ENCODE measurements around the gene CST7. TPM values are rescaled to one million over a fixed set of nuclear protein-coding genes. Genes with fewer than 3 reads are reported as not detected.

CST7 gene
- total RNA-seq, 2 donors from 2014 or later, result 1.7 to 2.7 TPM

GRCh38 chr20:24978513-24978912, 29.4 kb downstream of the CST7 start:
- intact Hi-C loops (cut with DNase I), result no loop called here
- DNase-seq (no peak), ATAC-seq (peak in 1 of 2 donors; percentile 32)

- DNase-seq (no peak), ATAC-seq (no peak)
- intact Hi-C loops (cut with DNase I), result no loop called here
Observed at GRCh38 chr20:24979036-24979960, 30.2 kb downstream of the CST7 start.

- intact Hi-C loops (cut with DNase I), result no loop called here
- DNase-seq (no peak), ATAC-seq (no peak)
Observed at GRCh38 chr20:24980291-24981053, 31.4 kb downstream of the CST7 start.

GRCh38 chr20:24981282-24981681, 32.2 kb downstream of the CST7 start:
- ATAC-seq (no peak), DNase-seq (no peak)
- intact Hi-C loops (cut with DNase I), result no loop called here

GRCh38 chr20:24981790-24982189, 32.7 kb downstream of the CST7 start:
- ATAC-seq (peak; percentile 66 to 68), DNase-seq (no peak)

GRCh38 chr20:24983896-24984295, 34.8 kb downstream of the CST7 start:
- DNase-seq (no peak), ATAC-seq (peak in 1 of 2 donors; percentile 31)
- intact Hi-C loops (cut with DNase I), result no loop called here

More at GRCh38 chr20:24981790-24982189, 32.7 kb downstream of the CST7 start:
- intact Hi-C loops (cut with DNase I), result no loop called here

GRCh38 chr20:24984961-24985640, 36.0 kb downstream of the CST7 start:
- no peak for DNase-seq
- intact Hi-C loops (cut with DNase I), result no loop called here
- ATAC-seq, result peak in 1 of 2 donors; percentile 28

GRCh38 chr20:24985802-24986201, 36.7 kb downstream of the CST7 start:
- DNase-seq (no peak), ATAC-seq (peak in 1 of 2 donors; percentile 18)
- intact Hi-C loops (cut with DNase I), result no loop called here

- peak; percentile 2 for DNase-seq
- intact Hi-C loops (cut with DNase I), result no loop called here
- ATAC-seq, result no peak
Observed at GRCh38 chr20:24986436-24987015, 37.5 kb downstream of the CST7 start.

- DNase-seq (no peak), ATAC-seq (no peak)
- intact Hi-C loops (cut with DNase I), result no loop called here
Observed at GRCh38 chr20:24987244-24987643, 38.2 kb downstream of the CST7 start.

GRCh38 chr20:24987873-24988835, 39.1 kb downstream of the CST7 start:
- DNase-seq (peak; percentile 7), ATAC-seq (no peak)
- intact Hi-C loops (cut with DNase I), result no loop called here

GRCh38 chr20:24989162-24989561, 40.1 kb downstream of the CST7 start:
- DNase-seq, result peak; percentile 6
- no peak for ATAC-seq

GRCh38 chr20:24990810-24991252, 41.8 kb downstream of the CST7 start:
- peak; percentile 6 for DNase-seq
- intact Hi-C loops (cut with DNase I), result loop anchor here (5.0 to 10.0 kb wide), 4 partner anchors 186 to 264 kb away; partner anchors contain the start of gene ENTPD6 (in 1 of the 2)

More at GRCh38 chr20:24989162-24989561, 40.1 kb downstream of the CST7 start:
- intact Hi-C loops (cut with DNase I), result no loop called here

GRCh38 chr20:24991897-24992486, 42.9 kb downstream of the CST7 start:
- intact Hi-C loops (cut with DNase I), result loop anchor here (2.0 to 10.0 kb wide), 5 partner anchors 185 to 407 kb away; partner anchors contain the start of gene ENTPD6 (in 1 of the 2)
- ATAC-seq (peak; percentile 3 to 48), DNase-seq (no peak)

More at GRCh38 chr20:24990810-24991252, 41.8 kb downstream of the CST7 start:
- no peak for ATAC-seq

GRCh38 chr20:24992487-24993205, 43.6 kb downstream of the CST7 start, which contains the start of gene APMAP:
Gene APMAP, minus strand, starts transcription at chr20:24992751. Its CDS starts 63 bp downstream, at chr20:24992688.
- ATAC-seq, result peak; percentile 94 to 97
- intact Hi-C loops (cut with DNase I), result loop anchor here (2.0 to 10.0 kb wide), 5 partner anchors 185 to 406 kb away; partner anchors contain the start of gene ENTPD6 (in 1 of the 2)
- DNase-seq, result peak; percentile 98

All from left cardiac atrium (tissue), 4 donors.